Stimulated activated CD8-positive, alpha-beta memory T cell treated with anti-CD3 and anti-CD28 coated beads, Interleukin-4, amount 100 ng/mL, for 48 hours (primary cell): ENCODE results near the gene LRRC75B.
"Not testable (repeated sequence)": the region's sequence is repeated elsewhere in the genome, so short reads cannot be mapped to it uniquely, and the experiment has no call there.

Experiments
- DNase-seq: peaks from one replicate; pipeline ENCODE4 v3.0.0-alpha.2; 2020

Gene LRRC75B

DNA sequence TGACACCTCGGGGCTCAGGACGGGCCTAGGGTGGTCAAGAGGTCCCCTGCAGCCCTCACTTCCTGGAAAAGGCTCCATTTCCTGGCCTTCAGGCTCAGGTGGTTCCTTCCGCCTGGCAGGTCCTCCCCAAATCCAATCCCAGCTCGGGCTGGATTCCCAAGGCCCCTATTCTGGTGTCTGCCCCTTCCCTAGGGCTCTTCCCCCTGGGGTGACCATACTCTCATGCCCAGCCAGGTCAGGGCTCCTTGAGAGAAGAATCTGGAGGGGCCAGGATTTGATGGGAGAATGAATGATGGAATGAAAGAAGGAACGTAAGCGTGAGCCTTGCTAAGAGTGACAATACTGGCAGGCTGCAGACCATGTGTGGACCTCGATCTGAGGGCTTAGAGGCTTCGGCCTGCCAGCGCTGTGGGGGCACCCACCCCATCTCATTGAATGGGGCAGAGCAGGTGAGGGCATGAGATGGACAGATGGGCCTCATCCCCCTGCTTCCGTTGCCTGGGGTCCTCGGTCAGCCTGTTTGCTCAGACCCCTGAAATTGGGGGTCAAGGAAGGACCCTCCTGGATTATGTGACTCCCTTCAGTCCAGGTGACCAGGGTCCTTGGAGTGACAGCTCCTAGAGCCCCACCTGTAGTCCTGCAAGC is 9.4 kb upstream of the LRRC75B start:
- not testable (repeated sequence) for DNase-seq

DNA sequence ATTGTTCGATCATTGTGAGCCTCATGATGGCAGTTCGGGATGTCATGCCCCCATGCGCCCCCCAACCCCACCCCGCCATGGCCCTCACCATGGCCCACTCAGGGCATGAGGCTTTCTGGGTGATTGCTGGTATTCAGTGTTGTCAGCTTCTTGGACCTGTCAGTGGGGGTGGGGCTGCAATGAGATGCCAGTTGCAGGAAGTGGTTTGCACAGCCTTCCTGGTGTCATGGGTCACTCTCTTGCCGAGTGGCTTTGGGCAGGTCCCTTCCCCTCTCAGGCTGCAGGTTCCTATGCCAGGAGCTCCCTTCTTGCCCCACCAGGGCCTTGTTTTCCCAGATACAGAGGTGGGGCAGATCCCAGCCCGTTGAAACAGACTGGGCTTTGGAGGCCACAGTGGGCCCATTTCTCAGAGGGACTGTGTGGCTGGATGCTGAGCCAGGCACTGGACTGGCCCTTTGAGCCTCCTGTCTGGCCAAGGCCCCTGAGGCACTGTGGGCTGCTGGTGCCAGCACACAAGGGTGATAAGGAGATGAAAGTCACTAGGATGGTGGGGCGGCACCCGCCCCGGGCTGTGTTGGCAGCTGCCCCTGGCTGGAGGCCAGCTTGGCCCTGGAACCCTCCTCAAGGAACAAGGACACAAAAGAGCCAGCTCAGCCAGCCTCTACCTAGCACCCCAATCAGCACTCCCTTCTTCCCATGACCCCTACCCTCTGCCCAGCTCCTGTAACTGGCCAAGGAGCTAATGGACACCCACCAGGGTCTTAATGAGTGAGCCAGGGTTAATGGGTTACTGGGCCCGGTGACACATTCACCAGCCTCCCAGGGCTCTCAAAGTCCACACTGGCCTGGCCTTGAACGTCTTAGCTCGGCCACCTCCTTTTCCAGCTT is 8.6 kb upstream of the LRRC75B start:
- DNase-seq = no peak

DNA sequence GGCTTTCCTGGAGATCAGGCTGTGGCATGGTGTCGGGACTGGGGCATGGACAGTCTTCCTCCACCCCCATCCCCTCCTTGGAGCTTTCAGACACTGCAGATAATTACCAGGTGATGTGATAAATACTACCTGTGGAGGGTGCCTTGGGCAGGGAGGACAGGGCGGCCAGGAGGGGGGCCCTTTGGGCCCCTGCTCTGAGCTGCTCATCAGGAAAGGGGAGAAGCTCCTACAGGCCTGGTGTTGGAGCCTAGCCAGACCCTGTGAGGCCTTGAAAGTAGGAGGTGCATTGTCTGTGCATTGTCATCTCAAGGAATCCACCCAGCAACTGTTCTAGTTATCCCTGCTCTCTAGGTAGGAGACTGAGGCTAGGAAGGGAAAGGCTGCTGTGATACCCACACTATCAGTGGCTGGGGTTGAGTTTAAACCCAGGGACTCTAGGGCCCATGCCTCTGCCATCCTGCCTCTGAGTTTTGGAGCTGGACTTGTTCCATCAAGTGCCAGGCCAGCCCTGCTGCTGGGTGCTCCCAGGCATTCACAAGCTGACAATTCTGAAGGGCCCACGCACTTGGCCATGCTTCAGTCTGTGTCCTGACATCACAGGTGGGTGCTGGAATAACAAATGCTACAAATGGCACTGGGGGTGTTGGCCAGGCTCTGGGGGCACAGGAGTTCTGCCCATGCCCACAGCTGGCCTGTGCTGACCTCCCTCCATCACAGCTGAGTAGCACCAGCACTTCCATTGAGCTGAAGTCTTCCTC is 7.3 kb upstream of the LRRC75B start:
- not testable (repeated sequence) for DNase-seq

GRCh38 chr22:24599514-24599913 is 6.6 kb upstream of the LRRC75B start:
- DNase-seq = no peak

DNA sequence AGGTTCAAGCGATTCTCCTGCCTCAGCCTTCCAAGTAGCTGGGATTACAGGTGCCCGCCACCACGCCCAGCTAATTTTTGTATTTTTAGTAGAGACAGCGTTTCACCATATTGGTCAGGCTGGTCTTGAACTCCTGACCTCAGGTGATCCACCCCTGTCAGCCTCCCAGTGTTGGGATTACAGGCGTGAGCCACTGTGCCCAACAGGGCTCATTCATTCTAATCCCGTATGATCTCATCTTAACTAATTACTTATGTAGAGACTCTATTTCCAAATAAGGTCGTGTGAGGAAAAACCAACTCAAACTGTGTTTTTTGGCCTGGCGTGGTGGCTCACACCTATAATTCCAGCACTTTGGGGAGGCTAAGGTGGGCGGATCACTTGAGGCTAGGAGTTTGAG is 4.2 kb upstream of the LRRC75B start:
- DNase-seq = not testable (repeated sequence)

DNA sequence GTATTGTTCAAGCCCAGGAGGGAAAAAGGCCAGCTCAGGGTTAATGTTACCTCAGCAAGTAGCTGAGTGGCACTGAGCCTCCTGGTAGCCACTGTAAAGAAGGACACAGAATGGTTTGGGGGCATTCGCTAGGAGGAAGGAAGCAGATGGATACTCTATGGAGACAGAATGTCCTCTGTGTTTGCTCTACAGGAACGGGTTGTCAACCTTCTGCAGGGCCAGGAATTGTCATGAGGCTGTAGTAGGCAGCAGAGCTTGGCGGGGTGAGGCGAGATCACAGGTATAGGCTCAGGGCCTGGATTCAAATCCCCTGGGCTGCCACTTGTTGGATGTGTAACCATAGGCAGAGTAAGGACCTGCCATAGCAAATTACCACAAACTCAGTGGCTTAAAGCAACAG is 3.0 kb upstream of the LRRC75B start:
- no peak for DNase-seq

DNA sequence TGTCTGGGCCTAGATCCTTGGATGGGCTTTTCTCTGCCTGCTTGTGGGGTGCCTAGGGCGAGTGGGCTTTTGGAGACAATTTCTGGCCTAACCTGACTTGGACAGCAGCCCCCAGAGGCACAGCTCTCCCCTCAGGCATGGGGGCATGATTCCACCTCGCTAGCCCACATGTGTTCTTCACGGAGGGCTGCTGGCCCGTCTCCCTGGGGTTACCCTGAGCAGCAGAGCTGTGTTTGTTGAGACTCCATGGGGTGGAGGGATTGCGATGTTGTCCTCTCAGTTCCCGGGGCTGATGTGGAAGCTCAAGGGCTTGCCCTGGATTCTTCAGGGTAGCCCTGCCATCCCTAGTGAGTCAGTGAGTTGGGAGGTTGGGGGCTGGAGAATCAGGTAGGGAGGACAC is 2.4 kb upstream of the LRRC75B start:
- DNase-seq = no peak

DNA sequence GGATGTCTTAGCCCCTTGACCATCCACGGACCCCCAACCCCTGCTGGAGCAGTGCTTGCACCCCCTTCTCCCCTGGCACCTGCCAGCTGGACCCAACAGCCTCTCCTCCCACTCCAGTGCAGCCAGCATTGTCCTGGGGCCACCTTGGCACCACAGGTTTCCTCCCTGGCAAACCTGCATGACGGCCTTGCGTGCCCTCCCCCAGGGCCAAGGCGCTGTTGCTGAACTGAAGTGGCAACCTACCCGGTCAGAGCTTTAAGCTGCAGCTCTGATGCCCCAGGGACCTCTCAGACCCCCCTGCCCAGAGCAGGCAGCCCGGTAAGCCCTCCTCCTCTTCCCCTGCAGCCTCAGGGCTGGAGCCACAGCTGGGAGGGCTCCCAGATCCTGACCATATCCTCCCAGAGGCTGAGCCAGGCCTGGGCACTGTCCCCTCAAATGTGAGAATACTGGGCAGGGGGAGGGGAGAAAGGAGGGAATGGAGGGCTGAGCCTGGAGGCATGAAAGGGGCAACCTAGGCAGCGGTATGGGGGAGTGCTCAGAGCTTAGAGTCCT is 1.8 kb upstream of the LRRC75B start:
- DNase-seq = no peak

GRCh38 chr22:24593836-24594568 is 1.1 kb upstream of the LRRC75B start:
- DNase-seq = no peak

DNA sequence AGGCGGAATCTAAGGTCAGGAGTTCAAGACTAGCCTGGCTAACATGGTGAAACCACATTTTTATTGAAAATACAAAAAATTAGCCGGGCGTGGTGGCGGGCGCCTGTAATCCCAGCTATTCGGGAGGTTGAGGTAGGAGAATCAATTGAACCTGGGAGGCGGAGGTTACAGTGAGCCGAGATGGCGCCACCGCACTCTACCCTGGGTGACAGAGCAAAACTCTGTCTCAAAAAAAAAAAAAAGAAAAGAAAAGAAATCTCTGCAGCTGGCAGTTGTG is 624 bp upstream of the LRRC75B start:
- DNase-seq = not testable (repeated sequence)

DNA sequence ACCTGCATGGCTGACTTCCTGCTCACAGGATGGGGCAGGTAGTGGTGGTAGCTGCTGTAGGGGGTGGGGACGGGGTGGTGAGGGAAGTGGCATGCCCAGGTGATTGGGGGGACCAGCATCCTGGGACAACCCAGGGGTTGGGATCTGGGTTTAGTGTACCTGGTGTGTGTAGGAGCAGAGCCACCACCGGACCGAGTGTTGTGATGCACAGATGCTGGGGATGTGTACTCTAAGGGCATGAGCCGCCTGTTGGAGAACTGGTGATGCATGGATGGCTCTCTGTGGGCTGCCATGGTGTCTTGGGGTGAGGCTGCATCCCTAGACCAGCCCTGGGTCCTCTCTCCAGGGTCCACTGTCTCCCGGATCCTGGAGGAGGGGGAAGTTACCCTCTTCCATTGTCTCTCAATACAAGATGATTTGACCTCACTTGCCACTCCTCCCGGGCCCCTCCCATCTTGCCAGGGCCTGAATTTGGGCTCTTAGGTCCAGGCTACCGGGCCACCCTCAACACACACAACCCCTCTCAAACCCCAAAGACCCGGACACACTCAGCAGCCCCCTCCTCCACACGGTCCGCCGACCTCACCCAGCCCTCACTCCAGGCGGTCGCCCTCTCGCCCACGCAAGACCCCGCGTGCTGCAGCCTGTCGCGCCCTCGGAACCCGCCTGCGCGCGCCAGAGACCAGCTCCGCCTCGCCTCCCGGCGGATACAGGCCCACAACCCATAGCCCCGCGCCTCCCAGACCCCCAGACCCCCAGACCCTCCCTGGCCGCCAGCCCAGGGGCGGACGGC is 619 bp downstream of the LRRC75B start:
- peak; percentile 35 for DNase-seq

DNA sequence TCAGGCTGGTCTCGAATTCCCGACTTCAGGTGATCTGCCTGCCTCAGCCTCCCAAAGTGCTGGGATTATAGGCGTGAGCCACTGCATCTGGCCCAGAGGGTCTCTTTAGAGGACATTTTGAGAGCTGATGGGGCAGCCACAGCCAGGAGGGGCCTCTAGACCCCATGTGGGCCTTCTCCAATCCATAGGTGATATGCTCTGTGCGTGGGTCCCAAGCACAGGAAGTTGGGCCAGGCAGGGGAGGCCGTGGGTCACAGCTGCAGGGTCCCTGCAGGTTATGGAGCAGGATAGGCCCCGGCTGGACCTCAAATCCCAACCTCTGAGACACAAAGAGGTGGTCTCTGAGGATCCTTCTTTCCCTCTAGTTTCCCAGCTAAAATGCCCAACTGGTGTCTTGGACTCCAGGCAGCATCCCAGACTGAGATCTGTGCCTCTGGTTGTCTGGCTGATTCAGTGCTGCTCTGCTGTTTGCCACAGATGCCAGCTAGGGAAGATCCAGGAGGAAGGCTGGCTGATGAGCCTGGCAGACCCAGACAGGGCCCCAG is 1.5 kb downstream of the LRRC75B start:
- DNase-seq = no peak

DNA sequence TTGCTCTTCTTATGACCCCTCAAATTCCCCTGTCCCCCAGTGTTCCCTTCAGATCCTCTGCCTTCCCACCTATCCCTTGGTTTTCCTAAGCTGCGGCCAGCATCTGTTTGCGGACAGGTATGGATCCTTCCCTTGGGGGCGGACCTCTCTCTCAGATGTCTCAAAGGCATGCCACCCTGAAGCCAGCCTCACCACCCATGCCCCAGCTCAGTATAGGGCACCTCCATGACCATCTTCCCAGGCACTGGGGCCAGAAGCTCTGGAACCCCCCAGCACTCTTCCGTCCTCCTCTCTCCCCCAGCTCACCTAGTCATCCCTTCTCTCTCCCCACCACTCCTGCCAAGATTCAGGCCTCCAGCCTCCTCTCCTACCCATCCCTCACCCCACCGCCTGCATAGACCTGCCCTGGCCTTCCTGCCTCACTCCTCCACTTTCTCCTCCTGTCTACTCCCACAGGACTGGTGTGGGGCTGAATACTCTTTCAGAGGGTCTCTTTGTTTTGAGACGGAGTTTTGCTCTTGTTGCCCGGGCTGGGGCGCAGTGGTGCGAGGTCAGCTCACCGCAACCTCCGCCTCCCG is 2.2 kb downstream of the LRRC75B start:
- no peak for DNase-seq

GRCh38 chr22:24589518-24590030 is 3.3 kb downstream of the LRRC75B start:
- DNase-seq = no peak

DNA sequence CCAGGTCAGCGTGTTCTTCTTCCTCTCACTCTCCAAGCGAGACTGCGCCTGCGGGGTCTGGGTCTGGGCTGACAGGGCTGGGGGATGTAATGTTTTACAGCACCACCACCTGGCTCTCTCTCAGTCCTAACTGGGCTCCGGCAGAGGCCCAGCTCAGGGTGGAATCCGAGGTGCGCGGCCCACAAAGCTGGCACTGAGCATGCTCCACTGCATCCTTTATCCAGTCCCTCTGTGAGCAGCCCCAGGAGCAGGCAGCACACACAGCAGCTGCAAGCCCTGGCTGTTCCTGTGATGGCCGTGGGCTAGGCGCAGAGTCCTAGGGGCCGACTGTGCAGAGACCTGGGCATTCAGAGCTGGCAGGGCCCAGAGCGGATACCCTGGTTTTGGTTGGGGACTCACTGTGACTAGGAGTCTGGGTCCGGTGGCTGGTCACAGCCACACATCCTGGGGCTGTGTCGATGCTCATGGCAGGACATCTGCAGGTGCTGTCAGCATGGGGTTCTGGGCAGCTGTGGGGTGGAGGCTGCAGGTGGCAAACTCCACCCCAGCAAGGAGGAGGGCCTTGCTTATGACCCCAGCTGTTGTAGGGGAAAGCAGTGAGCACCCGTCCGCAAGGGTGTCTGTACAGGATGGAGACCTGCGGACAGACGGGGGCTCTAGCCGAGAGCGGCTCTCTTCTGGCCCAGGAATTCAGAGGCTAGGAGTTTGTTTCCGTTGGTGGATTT is 4.0 kb downstream of the LRRC75B start:
- DNase-seq = no peak

DNA sequence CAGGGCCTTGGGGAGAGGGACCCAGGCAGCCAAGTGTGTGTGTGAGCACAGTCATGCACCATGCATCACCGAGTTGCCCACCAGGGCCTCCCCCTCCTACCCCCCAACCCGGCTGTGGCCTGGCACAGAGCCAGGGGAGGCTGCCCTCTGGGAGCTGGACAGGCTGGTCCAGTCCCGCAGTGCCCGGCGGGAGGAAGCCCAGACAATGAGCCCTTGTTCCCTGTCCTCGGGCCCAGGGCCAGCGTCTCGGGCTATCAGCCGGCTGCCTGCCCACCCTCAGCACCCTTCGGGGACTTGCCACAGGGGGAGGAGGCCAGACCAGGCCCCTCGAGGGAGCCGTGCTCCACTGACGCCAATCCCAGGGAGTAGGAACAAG is 4.5 kb downstream of the LRRC75B start:
- DNase-seq = no peak

- no peak for DNase-seq
These were observed 4.9 kb downstream of the LRRC75B start for GRCh38 chr22:24587948-24588347.

- no peak for DNase-seq
These were observed 5.6 kb downstream of the LRRC75B start for GRCh38 chr22:24587251-24587650.

DNA sequence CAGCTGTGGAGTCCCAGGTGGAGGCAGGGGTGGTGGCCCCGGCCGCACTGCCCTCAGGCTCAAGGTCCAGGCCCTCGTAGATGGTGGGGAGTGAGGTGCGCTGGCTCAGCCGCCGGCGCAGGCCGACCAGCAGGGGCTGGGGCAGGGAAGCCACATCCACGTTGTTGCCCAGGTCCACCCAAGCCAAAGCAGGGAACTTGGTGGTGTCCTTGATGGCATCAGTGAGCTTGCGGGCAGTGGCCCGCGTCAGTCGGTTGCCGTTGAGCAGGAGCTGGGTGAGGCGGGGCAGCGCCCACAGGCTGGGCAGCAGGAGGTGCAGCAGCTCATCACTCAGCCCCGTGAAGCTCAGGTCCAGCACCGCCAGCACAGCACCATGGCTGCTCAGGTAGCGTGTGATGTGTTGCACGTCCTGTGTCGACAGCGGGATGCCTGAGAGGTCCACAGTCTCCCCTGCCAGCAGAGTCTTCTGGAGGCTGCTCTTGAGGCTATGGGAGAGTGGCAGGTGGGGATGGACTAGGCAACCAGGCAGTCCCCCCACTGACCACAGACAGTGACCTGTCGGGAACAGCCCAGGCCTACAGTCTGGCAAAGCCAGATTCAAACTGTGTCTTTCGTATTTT is 6.8 kb downstream of the LRRC75B start:
- no peak for DNase-seq

- DNase-seq = no peak
These were observed 7.4 kb downstream of the LRRC75B start for GRCh38 chr22:24585461-24585860.
